Peyer's patch (tissue), 4 donors: ENCODE results near the gene ANXA6.

Experiments used
- CTCF ChIP-seq, 6 experiments: fragments of 450-650 bp in 4 of 6; fragments of 200-600 bp in 2 of 6; sonication (generic) in 1 of 6; IDR thresholded peaks; one replicate each; pipeline ENCODE4 v1.5.1; 2017 to 2019; ENCODE audit warnings: antibody characterized with exemption in 6 of 6, mild to moderate bottlenecking in 3 of 6, moderate library complexity in 1 of 6
- POLR2A ChIP-seq, 2 donors: fragments of 450-650 bp; IDR thresholded peaks; one replicate each; pipeline ENCODE4 v1.5.1; 2017; ENCODE audit warnings: antibody characterized with exemption in 2 of 2, mild to moderate bottlenecking in 2 of 2, moderate library complexity in 2 of 2

DNA sequence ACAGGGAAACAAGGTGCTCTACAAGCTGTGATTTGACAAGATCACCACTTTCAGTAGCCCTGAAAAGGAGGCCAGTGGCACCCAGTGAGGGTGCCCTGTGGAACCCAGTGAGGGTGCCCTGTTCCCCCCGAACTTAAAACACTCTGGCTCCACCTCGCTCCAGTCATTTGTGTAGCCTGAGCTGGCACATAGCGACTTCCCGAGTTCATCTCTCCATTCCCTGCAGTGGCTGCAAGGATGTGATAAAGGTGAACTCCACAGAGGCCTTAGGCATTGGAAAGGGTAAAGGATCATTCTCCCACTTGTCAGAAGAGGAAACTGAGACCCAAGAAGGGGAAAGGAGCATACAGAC, 21.9 kb upstream of the ANXA6 start:
- no peak for TF ChIP-seq CTCF (IDR thresholded peaks at IDR 0.05)
- TF ChIP-seq POLR2A (IDR thresholded peaks at IDR 0.05) = no peak
